Measurements from ENCODE around the gene LYPD5.

DNA sequence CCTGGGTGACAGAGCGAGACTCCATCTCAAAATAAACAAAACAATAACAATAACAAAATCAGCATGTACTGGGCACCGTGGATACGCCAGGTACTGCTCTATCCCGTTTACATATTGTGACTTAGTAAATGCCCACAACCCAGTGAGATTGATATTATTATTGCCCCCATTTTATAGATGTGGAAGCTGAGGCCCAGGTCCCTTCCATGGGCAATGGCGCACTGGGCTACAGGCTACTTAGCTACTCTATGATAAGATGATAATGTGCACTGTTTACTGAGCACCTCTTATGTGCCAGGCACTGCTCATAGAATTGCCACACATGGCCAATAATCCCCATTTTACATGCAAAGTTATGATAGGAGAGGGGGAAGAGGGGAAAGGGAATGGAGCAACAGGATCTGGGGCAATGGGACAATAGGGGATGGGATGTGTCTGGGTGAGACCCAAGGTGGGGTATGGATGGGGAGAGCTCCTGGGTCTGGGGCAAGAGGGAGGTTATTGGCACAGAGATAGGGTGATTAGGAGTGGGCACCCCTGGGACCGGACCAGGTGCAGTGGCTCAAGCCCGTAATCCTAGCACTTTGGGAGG lies 26.9 kb downstream of the LYPD5 start:
- TF ChIP-seq, protein P1, sequence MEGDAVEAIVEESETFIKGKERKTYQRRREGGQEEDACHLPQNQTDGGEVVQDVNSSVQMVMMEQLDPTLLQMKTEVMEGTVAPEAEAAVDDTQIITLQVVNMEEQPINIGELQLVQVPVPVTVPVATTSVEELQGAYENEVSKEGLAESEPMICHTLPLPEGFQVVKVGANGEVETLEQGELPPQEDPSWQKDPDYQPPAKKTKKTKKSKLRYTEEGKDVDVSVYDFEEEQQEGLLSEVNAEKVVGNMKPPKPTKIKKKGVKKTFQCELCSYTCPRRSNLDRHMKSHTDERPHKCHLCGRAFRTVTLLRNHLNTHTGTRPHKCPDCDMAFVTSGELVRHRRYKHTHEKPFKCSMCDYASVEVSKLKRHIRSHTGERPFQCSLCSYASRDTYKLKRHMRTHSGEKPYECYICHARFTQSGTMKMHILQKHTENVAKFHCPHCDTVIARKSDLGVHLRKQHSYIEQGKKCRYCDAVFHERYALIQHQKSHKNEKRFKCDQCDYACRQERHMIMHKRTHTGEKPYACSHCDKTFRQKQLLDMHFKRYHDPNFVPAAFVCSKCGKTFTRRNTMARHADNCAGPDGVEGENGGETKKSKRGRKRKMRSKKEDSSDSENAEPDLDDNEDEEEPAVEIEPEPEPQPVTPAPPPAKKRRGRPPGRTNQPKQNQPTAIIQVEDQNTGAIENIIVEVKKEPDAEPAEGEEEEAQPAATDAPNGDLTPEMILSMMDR (IDR thresholded peaks at IDR 0.05), result no peak
- no peak for TF ChIP-seq POLR2A (IDR thresholded peaks at IDR 0.05)
